CD4-positive, alpha-beta T cell treated with Interleukin-15 for 1 hour (primary cell): ENCODE measurements around the gene KLHL25.
"Not testable (repeated sequence)": the region's sequence is repeated elsewhere in the genome, so short reads cannot be mapped to it uniquely, and the experiment has no call there.

Experiments used
- DNase-seq: peaks from one replicate; pipeline ENCODE4 v3.0.0-alpha.2; 2020

Gene KLHL25

GRCh38 chr15:85802617-85803016 is 7.9 kb upstream of the KLHL25 start:
- DNase-seq, result not testable (repeated sequence)

DNA sequence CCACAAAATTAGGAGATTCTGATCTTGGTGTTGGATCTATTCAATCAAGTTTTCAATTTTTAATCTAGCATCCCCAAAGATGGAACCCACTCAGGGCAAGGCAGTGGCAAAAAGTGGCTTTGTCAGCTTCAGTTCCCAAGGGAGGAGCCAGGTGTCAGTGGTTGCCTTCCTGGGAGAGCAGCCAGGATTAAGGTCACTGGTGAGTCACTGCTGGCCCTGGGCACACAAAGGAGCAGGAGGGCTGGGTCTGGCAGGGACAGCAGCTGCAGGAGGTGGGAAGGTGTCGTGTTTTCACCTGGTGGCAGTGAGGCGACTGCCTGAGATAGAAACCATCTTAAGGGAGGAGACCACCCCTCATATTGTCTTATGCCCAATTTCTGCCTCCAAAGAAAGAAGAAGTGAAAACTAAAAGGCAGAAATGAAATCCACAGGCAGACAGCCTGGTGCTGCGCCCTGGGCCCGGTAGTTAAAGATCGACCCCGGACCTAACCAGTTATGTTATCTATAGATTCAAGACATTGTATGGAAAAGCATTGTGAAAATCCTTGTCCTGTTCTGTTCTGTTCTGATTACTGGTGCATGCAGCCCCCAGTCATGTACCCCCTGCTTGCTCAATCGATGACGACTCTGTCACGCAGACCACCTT is 5.9 kb upstream of the KLHL25 start:
- no peak for DNase-seq

DNA sequence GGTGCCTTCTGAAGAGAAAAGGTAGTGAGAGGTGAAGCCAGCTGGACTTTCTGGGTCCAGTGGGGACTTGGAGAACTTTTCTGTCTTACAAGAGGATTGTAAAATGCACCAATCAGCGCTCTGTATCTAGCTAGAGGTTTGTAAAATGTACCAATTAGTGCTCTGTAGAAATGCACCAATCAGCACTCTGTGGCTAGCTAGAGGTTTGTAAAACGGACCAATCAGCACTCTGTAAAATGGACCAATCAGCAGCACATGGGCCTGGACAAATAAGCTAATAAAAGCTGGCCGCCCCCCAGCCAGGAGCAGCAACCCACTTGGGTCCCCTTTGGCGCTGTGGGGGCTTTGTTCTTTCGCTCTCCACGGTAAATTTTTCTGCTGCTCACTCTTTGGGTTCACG is 1.6 kb upstream of the KLHL25 start:
- not testable (repeated sequence) for DNase-seq

GRCh38 chr15:85795337-85796305 is 896 bp upstream of the KLHL25 start:
- DNase-seq, result no peak

- DNase-seq, result no peak
Observed at GRCh38 chr15:85793641-85794597, 806 bp downstream of the KLHL25 start.

DNA sequence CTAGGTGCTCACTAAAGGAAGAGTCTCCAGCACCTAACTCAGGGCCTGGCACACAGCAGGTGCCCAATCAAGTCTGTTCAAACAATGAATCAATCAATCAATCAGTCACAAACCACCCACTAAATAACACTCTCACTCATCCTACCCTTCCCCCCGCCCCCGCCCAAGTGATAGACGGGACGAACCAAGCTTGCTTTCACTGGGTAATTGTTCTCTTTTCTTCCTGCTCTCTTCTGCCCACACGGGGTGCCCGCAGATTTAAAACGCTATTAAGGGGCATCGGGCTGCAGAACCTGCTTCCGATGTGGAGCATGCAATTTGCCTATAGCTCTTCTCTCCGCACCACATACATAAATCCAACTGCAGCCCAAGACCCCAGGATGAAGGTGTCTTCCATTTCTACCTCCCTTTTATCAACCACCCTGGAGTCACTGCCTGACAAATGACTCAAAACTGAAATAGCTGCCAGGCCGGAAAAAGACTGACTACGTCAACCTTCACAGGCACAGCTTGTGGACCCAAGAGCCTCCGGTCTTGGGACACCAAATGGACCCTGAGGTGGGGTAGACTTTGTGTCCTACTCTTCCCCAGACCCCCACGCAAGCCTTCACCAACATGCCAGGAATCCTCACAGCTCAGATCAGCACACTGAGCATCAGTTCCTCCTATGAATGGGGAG is 1.7 kb downstream of the KLHL25 start:
- DNase-seq, result no peak

DNA sequence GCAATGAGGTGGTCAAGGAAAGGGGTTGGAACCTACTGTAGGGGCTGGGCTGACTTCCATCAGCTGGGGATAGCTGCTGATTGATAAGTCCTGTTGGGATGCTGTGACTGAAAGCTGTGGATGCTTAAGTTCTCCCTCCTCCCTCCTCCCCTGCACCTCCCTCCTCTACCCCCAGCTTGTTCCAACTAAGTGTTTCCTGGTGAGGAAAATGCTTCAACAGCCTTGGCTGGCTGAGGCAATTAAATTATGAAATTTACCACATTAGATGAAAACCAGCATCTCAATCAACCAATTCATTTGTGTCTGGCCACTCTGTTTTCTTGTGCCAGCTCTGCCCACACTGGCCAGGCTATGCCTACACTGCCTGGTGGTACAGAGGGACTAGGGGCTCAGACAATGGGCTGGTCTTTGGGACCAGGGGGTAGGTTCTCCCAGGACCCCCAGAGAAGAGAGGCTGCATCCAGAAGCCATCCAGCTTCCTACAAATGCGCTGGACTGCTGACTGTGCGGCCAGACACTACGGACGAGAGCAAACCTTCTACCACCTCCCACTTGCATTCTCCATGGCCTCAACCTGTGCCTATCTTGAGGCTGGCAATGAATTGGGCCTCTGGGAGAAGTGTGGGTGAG is 2.5 kb downstream of the KLHL25 start:
- DNase-seq, result no peak

DNA sequence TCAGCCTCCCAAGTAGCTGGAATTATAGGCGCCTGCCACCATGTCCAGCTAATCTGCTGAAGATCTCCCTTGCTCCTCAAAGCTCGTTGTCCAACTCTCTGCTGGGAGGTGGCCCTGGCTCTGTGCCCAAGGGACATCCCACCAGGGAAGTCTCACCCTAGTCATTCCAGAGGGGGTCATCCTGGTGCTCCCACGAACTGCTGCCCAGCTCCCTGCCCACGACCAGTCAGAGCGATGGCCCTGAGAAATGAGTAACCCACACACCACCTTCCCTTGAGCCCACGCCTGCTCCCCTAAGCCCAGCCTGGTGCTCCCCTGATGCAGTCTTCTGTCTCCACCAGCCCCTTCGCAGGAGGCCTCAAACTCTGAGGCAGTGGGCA is 5.2 kb downstream of the KLHL25 start:
- DNase-seq, result no peak

- DNase-seq, result no peak
Observed at GRCh38 chr15:85788771-85789495, 5.8 kb downstream of the KLHL25 start.

GRCh38 chr15:85786781-85787114 is 8.0 kb downstream of the KLHL25 start:
- DNase-seq, result no peak

DNA sequence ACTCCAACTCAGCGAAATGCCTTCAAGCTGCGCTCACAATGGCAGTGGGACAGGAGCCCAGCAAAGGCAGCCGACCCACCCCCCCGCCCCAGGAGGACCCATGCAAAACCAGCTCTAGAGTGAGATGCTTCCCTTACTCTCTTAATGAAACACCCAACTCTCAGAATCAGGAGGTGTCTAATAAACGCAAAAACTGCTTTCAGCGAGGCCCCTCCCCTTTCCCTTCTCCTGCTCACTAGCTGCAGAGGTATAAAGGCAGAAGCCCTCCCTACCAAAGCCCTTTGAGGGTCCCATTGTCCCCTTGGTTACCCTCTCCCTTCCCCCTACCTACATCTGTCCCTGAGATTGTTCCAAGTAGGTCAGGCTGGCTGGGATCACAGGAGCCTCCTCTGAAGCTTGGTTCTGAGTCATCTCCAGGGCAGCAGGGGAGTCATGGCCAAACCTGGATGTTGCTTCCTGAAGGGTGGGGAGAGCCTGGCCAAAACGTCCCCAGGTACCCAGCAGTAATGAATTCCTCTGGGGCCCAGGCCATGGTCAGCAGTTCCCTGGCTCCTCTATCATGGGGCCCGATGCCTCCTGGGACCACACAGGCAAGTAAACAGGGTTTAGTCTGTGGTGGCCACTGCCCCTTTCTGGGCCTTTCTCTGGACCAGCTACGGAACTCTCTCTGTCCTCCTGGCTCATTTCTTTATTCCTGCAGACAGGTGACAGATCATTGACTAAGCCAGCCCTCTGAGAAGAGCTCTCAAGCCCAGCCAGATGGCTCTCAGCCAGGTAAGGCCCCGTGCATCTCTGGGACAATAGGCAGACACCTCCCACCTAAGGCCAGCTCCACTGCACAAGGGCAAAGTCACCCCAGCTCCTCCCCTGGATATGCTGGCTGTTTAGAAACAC is 8.6 kb downstream of the KLHL25 start:
- no peak for DNase-seq

- no peak for DNase-seq
Observed at GRCh38 chr15:85782064-85782463, 12.7 kb downstream of the KLHL25 start.

DNA sequence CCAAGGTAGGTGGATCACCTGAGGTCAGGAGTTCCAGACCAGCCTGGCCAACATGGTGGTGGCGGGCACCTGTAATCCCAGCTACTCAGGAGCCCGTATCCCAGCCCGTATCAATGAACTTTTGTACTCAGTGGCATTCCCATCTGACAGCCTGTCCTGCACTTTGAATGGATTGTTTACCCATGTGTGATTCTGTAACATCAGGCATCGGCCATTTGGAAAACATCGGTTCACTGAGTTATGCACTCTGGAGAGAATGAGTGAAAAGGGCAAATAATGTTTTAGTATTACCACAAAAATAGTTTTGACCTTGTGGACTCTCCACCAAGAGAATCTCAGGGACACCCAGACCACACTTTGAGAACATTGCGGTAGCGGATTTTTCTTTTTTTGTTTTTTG is 13.6 kb downstream of the KLHL25 start:
- no peak for DNase-seq

DNA sequence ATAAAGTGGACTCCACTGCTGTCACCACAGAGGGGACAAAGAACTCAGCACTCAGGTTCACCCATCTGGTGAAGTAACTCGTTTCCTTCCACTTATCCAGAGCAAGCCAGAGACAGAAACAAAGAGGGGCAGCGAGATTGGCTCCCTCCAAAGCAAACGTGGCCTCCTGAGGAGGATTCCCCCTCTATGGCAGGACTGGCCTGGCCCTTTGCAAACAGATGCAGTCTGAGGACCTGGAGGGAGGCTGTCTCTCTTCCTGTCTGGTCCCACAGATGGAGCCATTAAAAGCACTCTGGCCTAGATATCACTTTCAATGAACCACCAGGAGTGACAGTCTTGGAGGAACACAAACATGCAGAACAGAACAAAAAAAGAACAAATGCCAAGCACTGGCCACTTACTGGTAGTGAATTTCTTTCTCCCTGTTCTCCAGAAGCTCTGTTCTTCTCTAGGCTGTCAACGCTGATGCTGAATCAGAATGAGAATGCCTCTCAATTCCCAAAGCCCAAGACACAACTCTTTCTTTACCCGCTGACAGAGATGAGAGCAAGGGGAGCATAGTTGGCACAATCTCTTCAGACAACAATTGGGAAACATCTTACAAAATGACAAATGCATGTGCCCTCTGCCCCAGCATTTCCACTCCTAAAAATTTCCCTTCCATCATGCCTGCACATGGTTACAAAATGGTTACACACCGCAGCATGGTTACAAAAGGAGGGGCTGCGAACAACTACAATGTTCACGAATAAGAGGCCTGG is 14.3 kb downstream of the KLHL25 start:
- DNase-seq, result no peak

- no peak for DNase-seq
Observed at GRCh38 chr15:85779249-85779648, 15.5 kb downstream of the KLHL25 start.

DNA sequence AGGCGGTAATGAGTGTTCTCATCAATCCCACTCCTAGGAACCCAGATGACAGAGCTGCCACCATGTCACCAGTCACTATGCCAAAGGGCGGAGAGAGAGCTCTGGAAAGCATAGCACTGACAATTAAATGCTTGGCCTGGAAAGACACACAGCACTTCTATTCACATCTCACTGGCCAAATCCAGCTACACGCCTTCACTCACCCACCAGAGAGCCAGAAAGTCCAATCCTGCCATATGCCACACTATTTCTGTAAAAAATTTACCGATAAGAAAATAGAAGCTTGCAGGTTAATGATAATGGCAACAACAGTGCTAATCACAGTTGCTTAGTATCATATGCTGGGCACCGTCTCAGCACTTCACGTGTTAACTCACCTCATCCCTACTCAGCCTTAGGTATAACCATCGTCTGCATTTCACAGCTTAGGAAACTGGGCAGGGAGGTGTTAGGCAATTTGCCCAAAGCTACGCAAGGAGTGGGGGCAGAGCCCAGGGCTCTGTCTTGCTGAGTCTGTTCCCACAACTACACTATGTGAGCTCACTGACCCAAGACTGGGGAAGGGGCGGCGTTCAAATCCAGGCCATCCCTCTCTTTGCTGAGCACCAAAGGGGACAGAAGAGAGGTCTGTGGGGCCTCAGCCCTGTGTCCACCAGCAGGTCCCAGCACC is 16.5 kb downstream of the KLHL25 start:
- DNase-seq, result no peak

DNA sequence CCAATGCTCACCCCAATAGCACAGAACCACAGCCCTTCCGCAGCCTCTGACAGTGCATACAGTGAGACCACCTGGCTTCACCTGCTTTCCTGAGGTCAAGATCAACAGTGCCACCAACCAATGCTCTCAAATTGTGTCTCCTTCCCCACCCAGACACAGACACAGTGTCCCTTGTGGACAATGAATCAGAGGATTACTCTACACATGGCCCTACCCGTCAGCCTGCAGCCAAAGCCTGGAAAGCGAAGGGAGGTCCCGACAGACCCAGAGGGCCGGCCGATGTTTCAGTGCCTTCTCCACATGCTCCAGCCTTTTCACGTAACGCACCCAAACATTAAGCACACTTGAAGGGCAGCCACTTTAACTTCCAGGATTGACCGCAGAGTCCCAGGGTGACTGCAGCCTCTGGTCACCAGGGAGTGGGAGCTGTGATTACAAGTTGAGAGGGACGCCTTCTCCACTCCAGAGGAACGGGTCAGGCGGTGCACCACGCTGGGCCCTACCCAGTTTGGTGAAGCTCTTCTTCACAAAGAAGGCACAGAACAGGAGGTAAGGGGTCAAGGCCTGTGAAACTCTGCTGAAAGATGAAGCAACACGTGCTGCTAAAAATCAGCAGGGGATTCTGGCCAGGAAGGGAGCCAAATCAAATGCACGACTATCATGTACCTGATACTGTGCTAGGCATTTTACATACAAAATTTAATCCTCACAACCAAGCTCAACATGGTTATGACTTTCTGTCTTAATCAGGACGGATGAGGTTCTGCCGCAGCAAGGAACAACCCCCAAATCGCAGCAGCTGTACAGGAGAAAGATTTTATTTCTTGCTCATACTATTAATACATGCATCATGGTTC is 17.2 kb downstream of the KLHL25 start:
- no peak for DNase-seq

GRCh38 chr15:85773970-85774369 is 20.8 kb downstream of the KLHL25 start:
- no peak for DNase-seq
